GM12875 (cell line): ENCODE measurements around the gene CASP14.
"Not testable (repeated sequence)": the region's sequence is repeated elsewhere in the genome, so short reads cannot be mapped to it uniquely, and the experiment has no call there.

ENCODE experiments used
- H3K4me3 ChIP-seq: one replicate; pipeline ENCODE4 v1.5.1; 2011; ENCODE audit warnings: low read depth, low read length, control low read depth
- CTCF ChIP-seq: IDR thresholded peaks from 2 replicates; pipeline ENCODE4 v1.5.1; 2011; ENCODE audit warnings: low read depth, mild to moderate bottlenecking, control low read depth, inconsistent platforms, low read length, moderate library complexity, borderline replicate concordance; ENCODE audit not compliant: insufficient read depth

CASP14 gene

GRCh38 chr19:15042003-15042402 lies 7.3 kb upstream of the CASP14 start:
- TF ChIP-seq CTCF = no peak
- no peak overlapping the region for H3K4me3 ChIP-seq

- no peak overlapping the region for H3K4me3 ChIP-seq
- TF ChIP-seq CTCF = no peak
Observed at GRCh38 chr19:15042826-15043225, 6.5 kb upstream of the CASP14 start.

GRCh38 chr19:15045506-15045905 lies 3.8 kb upstream of the CASP14 start:
- H3K4me3 ChIP-seq = no peak overlapping the region
- TF ChIP-seq CTCF = no peak

GRCh38 chr19:15047680-15048079 lies 1.6 kb upstream of the CASP14 start:
- H3K4me3 ChIP-seq = no peak overlapping the region
- TF ChIP-seq CTCF = no peak

- TF ChIP-seq CTCF = no peak
- no peak overlapping the region for H3K4me3 ChIP-seq
Observed at GRCh38 chr19:15048128-15048527, 1.2 kb upstream of the CASP14 start.

- no peak overlapping the region for H3K4me3 ChIP-seq
- TF ChIP-seq CTCF = no peak
Observed at GRCh38 chr19:15050639-15051038, 1.4 kb downstream of the CASP14 start.

GRCh38 chr19:15062036-15062435 lies 12.8 kb downstream of the CASP14 start:
- no peak for TF ChIP-seq CTCF
- H3K4me3 ChIP-seq = no peak overlapping the region

- not testable (repeated sequence) for H3K4me3 ChIP-seq
Observed at GRCh38 chr19:15070386-15070785, 21.1 kb downstream of the CASP14 start.
